ENCODE measurements around the gene CIDEC.
"Not testable (repeated sequence)": the region's sequence is repeated elsewhere in the genome, so short reads cannot be mapped to it uniquely, and the experiment has no call there.

CIDEC gene

DNA sequence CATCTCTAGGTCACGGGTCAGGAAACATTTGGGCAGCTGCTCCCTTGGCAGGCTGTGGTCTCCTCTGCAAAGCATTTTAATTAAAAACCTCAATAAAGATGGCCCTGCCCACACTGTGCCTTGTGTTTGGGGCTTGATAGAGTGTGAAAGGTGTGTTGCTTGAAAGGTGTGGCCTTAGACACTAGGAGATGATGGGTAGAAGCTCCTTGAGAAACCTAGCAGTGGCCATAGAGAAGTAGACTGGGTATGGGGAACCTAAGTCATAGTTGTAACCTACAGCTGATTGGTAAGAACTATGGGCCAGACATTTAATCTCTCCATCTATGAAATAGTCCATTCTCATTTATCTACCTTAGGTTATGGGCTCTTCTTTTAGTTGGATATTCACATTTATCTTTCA lies 13.7 kb upstream of the CIDEC start:
- Histone ChIP-seq H3K9me3 (ENCODE audit: control insufficient read depth, insufficient read depth, low read length) (no peaks in the 10 kb centered on the region), H3K36me3 (ENCODE audit: insufficient read depth, low read length) (peaks cover 4% of the 10 kb centered on the region; the same call in 1 of the 2 replicates), H3K4me1 (ENCODE audit: insufficient read depth, low read length) (no peaks in the 10 kb centered on the region), H3K9ac (ENCODE audit: low read depth, low read length) (no peak overlapping the region)

DNA sequence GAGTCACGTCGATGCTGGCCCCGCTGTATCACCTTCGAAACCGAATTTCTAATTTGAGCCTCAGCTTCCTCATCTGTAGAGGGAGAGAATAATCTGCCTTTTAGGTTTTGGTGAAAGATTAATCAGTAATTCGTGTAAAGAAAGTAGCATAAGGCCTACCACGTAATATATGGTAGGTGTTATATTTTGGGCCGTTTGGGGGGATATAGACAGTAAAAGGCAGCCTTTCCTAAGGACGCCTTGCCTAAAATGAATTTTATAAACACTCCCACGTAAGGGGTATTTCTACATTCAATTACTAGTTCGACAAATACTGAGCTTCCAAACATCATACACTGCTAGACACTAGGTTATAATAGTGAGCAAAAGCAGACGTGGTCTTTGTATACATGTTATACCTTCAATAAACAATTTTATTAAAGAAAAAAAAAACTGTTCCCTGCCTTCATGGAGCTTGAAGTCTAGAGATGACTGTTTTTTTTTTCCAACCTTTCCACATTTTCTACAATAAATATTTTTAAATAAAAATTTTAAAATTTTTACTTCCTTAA lies 11.1 kb upstream of the CIDEC start:
- no peaks in the 10 kb centered on the region for H3K9me3 ChIP-seq (ENCODE audit: control insufficient read depth, insufficient read depth, low read length)
- H3K4me1 ChIP-seq (ENCODE audit: insufficient read depth, low read length), result no peaks in the 10 kb centered on the region
- H3K36me3 ChIP-seq (ENCODE audit: insufficient read depth, low read length), result peaks cover 4% of the 10 kb centered on the region; the same call in 1 of the 2 replicates
- peak overlapping the region; percentile 95 for H3K9ac ChIP-seq (ENCODE audit: low read depth, low read length)

GRCh38 chr3:9890249-9891071 lies 10.4 kb upstream of the CIDEC start, which contains the start of gene JAGN1:
JAGN1 (plus strand) TSS chr3:9890610; CDS start chr3:9890723, 113 bp downstream.
- H3K4me1 ChIP-seq (ENCODE audit: insufficient read depth, low read length), result no peaks in the 10 kb centered on the region
- no peaks in the 10 kb centered on the region for H3K9me3 ChIP-seq (ENCODE audit: control insufficient read depth, insufficient read depth, low read length)
- peaks cover 4% of the 10 kb centered on the region; the same call in 1 of the 2 replicates for H3K36me3 ChIP-seq (ENCODE audit: insufficient read depth, low read length)
- H3K9ac ChIP-seq (ENCODE audit: low read depth, low read length), result peak within 1 kb of the TSS; percentile 95

- Histone ChIP-seq H3K4me1 (ENCODE audit: insufficient read depth, low read length) (peaks cover 3% of the 10 kb centered on the region), H3K9ac (ENCODE audit: low read depth, low read length) (no peak overlapping the region)
Measured at GRCh38 chr3:9889405-9889804, 9.4 kb upstream of the CIDEC start.

DNA sequence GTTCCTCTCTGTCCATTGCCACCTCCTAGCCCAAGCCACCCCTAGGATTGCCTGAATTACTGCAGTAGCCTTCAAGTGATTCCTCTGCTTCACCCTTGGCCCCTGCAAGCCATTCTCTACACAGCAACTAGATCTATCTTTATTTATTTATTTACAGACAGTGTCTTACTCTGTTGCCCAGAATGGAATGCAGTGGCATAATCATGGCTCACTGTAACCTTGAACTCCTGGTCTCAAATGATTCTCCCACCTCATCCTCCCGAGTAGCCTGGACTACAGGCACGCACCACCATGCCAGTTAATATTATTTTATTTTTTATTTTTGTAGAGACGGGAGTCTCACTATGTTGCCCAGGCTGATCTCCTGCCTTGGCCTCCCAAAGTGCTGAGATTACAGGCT lies 8.5 kb upstream of the CIDEC start:
- H3K9me3 ChIP-seq (ENCODE audit: control insufficient read depth, insufficient read depth, low read length), result no peaks in the 10 kb centered on the region
- H3K36me3 ChIP-seq (ENCODE audit: insufficient read depth, low read length), result peaks cover 4% of the 10 kb centered on the region; the same call in 1 of the 2 replicates
- H3K4me1 ChIP-seq (ENCODE audit: insufficient read depth, low read length), result peaks cover 12% of the 10 kb centered on the region
- H3K9ac ChIP-seq (ENCODE audit: low read depth, low read length), result no peak overlapping the region

More at GRCh38 chr3:9889405-9889804, 9.4 kb upstream of the CIDEC start:
- Histone ChIP-seq H3K36me3 (ENCODE audit: insufficient read depth, low read length) (peaks cover 4% of the 10 kb centered on the region; the same call in 1 of the 2 replicates), H3K9me3 (ENCODE audit: control insufficient read depth, insufficient read depth, low read length) (no peaks in the 10 kb centered on the region)

- Histone ChIP-seq H3K36me3 (ENCODE audit: insufficient read depth, low read length) (no peaks in the 10 kb centered on the region), H3K9ac (ENCODE audit: low read depth, low read length) (no peak overlapping the region), H3K9me3 (ENCODE audit: control insufficient read depth, insufficient read depth, low read length) (no peaks in the 10 kb centered on the region), H3K4me1 (ENCODE audit: insufficient read depth, low read length) (peaks cover 12% of the 10 kb centered on the region)
Measured at GRCh38 chr3:9887480-9887879, 7.4 kb upstream of the CIDEC start.

DNA sequence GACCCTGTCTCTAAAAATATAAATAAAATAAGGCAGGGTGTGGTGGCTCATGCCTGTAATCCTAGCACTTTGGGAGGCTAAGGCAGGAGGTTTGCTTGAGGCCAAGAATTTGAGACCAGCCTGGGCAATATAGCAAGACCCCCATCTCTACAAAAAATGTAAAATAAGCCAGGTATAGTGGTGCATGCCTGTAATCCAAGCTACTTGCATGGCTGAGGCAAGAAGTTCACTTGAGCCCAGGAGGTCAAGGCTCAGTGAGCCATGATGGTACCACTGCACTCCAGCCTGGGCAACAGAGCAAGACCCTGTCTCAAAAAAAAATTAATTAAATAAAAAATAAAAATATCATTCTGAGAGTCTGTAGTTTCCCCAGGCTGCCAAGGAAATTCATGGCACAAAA lies 6.3 kb upstream of the CIDEC start:
- Histone ChIP-seq H3K4me1 (ENCODE audit: insufficient read depth, low read length) (peaks cover 12% of the 10 kb centered on the region), H3K9me3 (ENCODE audit: control insufficient read depth, insufficient read depth, low read length) (no peaks in the 10 kb centered on the region), H3K9ac (ENCODE audit: low read depth, low read length) (no peak overlapping the region), H3K36me3 (ENCODE audit: insufficient read depth, low read length) (no peaks in the 10 kb centered on the region)

- H3K36me3 ChIP-seq (ENCODE audit: insufficient read depth, low read length), result no peaks in the 10 kb centered on the region
- no peak overlapping the region for H3K9ac ChIP-seq (ENCODE audit: low read depth, low read length)
- H3K9me3 ChIP-seq (ENCODE audit: control insufficient read depth, insufficient read depth, low read length), result no peaks in the 10 kb centered on the region
- peaks cover 12% of the 10 kb centered on the region for H3K4me1 ChIP-seq (ENCODE audit: insufficient read depth, low read length)
Measured at GRCh38 chr3:9884555-9885165, 4.6 kb upstream of the CIDEC start.

GRCh38 chr3:9883706-9884554 lies 3.9 kb upstream of the CIDEC start:
- no peak overlapping the region; the same call in 1 of the 2 replicates for H3K9ac ChIP-seq (ENCODE audit: low read depth, low read length)
- no peaks in the 10 kb centered on the region for H3K36me3 ChIP-seq (ENCODE audit: insufficient read depth, low read length)
- H3K4me1 ChIP-seq (ENCODE audit: insufficient read depth, low read length), result peaks cover 12% of the 10 kb centered on the region
- no peaks in the 10 kb centered on the region for H3K9me3 ChIP-seq (ENCODE audit: control insufficient read depth, insufficient read depth, low read length)

- no peaks in the 10 kb centered on the region for H3K9me3 ChIP-seq (ENCODE audit: control insufficient read depth, insufficient read depth, low read length)
- H3K36me3 ChIP-seq (ENCODE audit: insufficient read depth, low read length), result no peaks in the 10 kb centered on the region
- H3K9ac ChIP-seq (ENCODE audit: low read depth, low read length), result no peak overlapping the region
- peaks cover 19% of the 10 kb centered on the region for H3K4me1 ChIP-seq (ENCODE audit: insufficient read depth, low read length)
Measured at GRCh38 chr3:9881441-9881840, 1.4 kb upstream of the CIDEC start.

GRCh38 chr3:9878700-9879099 lies 1.4 kb downstream of the CIDEC start:
- Histone ChIP-seq H3K9me3 (ENCODE audit: control insufficient read depth, insufficient read depth, low read length) (no peaks in the 10 kb centered on the region), H3K36me3 (ENCODE audit: insufficient read depth, low read length) (no peaks in the 10 kb centered on the region), H3K4me1 (ENCODE audit: insufficient read depth, low read length) (peaks cover 9% of the 10 kb centered on the region), H3K9ac (ENCODE audit: low read depth, low read length) (no peak overlapping the region)

DNA sequence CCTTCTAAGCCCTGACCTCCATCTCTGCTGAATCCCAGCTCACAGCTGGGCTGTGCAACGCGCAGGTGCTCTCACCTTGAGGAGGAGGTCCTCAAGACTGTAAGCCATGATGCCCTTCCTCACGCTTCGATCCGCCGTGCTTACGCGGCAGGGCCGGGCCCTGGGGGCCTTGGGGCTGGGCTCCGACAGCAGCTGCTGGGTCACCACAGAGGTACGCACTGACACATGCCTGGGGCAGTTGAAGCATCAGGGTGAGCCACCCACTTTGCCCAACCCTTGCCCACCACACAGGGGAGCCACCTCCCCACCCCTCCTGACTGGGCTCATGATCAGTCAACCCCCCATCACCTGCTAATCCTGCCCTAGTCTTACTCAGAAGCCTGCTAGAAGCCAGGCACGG lies 3.1 kb downstream of the CIDEC start:
- H3K9ac ChIP-seq (ENCODE audit: low read depth, low read length), result no peak overlapping the region
- H3K36me3 ChIP-seq (ENCODE audit: insufficient read depth, low read length), result no peaks in the 10 kb centered on the region
- no peaks in the 10 kb centered on the region for H3K9me3 ChIP-seq (ENCODE audit: control insufficient read depth, insufficient read depth, low read length)
- peaks cover 7% of the 10 kb centered on the region for H3K4me1 ChIP-seq (ENCODE audit: insufficient read depth, low read length)

DNA sequence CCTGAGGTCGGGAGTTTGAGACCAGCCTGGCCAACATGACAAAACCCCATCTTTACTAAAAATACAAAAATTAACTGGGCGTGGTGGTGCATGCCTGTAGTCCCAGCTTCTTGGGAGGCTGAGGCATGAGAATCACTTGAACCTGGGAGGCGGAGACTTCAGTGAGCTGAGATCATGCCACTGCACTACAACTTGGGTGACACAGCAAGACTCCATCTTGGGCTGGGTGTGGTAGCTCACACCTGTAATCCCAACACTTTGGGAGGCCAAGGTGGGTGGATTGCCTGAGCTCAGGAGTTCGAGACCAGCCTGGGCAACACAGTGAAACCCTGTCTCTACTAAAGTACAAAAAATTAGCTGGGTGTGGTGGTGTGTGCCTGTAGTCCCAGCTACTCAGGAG lies 3.8 kb downstream of the CIDEC start:
- not testable (repeated sequence) for H3K9ac ChIP-seq (ENCODE audit: low read depth, low read length); H3K9me3 ChIP-seq (ENCODE audit: control insufficient read depth, insufficient read depth, low read length); H3K36me3 ChIP-seq (ENCODE audit: insufficient read depth, low read length); H3K4me1 ChIP-seq (ENCODE audit: insufficient read depth, low read length)

DNA sequence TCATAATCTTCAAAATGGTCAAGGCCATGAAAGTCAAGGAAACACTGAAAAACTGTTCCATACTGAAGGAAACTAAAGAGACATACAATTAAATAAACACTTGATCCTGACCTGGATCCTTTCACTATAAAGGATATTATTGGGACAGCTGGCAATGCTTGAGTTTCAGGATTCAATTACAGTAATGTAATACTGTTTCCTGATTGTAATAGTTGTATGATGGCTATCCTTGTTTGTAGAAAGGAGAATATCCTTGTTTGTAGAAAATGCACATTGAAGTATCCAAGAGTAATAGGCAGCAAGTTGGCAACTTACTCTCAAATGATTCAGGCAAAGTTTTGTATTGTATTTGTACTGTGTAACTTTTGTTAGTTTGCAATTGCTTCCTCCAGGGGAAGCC lies 4.6 kb downstream of the CIDEC start:
- Histone ChIP-seq H3K36me3 (ENCODE audit: insufficient read depth, low read length) (no peaks in the 10 kb centered on the region), H3K4me1 (ENCODE audit: insufficient read depth, low read length) (peaks cover 7% of the 10 kb centered on the region), H3K9ac (ENCODE audit: low read depth, low read length) (no peak overlapping the region), H3K9me3 (ENCODE audit: control insufficient read depth, insufficient read depth, low read length) (no peaks in the 10 kb centered on the region)

Data from ES-I3 (cell line).